GM21619 (cell line): ENCODE results near the gene DPYD.

Source experiments
- ATAC-seq: cut with Tn5 transposase; IDR thresholded peaks from one replicate; pipeline ENCODE4 v1.9.1; 2021; ENCODE audit not compliant: unreplicated experiment

The DPYD gene

GRCh38 chr1:97464305-97464704 lies 456.5 kb downstream of the DPYD start:
- no peak for ATAC-seq

DNA sequence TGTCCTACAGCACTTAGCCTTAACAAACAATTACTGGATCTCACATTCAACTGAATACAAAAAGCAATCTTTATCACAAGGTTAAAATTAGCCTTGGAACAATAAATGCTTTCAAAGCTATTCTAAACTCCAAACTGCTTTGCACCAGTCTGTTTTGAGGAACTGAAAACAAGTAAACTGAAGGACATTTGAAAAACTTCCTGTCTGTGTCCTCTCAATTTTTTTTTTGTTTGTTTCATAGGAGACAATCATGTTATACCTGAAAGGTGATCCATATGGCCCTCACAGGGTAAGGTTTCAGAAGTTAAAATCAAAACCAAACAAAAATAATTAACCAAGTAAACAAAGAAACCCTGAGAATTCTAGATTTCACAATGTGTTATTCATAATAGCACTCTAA lies 459.1 kb downstream of the DPYD start:
- ATAC-seq, result peak; percentile 95

- no peak for ATAC-seq
Measured at GRCh38 chr1:97457446-97458089, 463.3 kb downstream of the DPYD start.

- no peak for ATAC-seq
Measured at GRCh38 chr1:97451944-97452343, 468.9 kb downstream of the DPYD start.

DNA sequence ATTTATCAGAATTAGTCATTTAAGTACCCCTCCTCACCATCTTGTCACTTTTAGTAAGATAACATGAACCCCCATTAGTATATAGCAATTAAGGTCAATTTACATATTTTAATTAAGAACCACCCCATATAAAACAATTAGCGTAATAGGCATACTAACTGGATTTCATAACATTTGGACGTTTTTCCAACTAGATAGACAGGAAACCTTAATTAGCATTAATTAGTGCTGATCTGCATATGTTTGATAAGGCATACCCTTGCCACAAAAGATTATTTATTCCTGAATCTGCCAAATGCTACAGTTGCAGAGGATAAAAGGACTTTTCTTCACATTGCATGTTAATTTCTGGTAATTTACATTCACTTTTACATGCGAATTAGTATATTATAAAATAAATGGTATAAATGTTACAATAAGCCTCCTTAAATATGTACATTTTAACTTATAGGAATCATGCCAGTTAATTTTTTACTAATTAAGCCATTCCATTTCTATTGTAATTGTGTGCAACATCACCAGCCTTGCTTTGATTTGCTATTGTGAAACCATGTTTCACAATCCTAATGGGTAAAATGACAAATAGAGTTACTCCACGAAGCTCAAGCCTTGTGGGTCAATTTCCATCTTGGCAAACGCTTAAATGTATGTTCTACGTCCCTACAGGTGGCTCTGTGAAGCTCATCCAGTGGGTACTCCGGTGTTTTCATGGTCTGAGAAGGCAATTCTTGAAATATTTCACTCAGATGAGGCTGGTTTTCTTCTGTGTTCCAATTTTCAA lies 469.6 kb downstream of the DPYD start:
- no peak for ATAC-seq

DNA sequence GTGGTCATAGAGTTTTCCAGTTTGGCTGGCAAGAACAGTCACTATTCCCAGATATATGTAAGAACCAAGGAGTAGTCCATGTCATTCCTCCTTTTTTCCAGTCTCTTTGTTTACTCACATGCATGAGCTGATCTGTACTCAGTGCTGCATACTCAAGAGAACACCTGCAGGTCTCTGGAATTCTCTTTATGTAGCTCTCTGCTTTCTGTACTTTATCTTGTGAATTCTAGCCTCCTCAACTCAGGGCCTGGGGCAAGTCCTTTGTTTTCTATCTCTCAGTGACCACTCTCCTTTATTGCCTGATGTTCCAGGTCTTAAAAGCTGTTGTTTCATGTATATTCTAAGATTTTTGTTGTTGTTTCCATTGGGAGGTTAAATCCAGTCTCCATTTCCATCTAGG lies 478.9 kb downstream of the DPYD start:
- no peak for ATAC-seq

- ATAC-seq, result no peak
Measured at GRCh38 chr1:97433824-97434177, 487.0 kb downstream of the DPYD start.

DNA sequence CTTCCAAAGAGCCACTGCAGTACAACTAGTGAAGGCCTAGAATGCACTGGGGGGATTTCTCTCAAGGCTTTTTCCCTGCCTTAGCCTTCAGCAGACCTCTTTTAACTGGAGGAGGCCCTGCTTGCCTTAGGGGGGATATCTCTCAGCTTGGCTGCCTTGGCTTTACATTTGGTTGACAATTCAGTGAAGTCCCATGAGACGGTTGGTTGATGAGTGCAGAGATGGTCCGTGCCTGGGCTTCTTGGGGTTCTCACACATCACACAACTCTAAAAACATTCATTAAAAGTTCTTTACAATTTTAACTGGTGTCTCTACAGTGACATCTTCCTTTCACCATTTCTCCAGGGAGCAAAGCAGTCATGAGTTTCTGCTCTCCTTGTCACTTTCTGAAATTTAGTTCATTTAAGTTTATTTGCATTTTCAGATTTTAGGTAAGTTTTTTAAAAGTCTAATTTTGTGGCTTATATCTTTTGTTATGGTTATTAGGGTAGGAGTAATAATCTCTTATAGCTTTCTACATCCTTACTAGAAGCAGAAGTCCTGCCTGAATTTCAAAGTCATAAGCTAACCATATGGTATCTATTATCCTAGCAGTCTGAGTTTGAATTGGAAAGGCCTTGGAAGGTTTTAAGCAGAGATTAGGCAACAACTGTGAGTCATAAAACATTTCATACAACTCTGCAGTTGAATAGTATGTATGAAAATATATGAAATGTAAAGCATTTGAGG lies 487.6 kb downstream of the DPYD start:
- no peak for ATAC-seq

DNA sequence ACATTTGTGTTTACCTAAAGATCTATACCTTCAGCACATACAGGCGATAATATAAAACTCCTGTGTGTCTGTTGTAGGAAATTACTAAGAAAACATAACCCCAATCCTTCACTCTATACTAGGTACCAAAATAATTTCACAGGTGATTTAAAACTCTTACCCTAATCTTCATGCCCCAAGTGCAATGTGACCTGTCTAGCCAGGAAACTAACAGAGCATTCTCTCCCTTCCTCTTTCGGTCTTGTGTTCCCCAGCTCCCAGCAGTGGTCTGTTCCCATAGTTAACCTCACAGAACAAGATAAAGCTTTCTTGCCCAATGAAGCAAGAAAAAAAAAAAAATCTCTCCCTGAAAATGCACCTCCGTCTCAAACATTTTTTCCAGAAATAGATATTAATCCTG lies 493.5 kb downstream of the DPYD start:
- ATAC-seq, result no peak

GRCh38 chr1:97424209-97424608 lies 496.6 kb downstream of the DPYD start:
- no peak for ATAC-seq

GRCh38 chr1:97423403-97423802 lies 497.4 kb downstream of the DPYD start:
- no peak for ATAC-seq

DNA sequence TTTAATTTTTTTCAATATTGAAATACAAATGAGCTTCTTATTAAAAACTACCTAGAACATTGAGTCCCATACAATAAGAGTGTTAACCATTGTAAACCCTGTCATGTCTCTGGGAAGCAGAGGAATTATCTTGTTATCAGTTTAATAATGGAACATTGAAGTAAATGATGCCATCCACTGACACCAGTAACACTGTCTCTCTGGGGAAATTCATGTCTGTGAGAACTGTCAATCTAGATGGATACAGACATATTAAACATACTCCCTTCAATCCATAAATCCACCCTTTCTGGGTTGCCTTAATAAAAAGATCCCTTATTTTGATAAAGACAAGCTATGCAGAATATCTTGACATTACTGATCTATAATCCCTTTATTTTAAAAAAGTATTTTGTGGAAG lies 503.2 kb downstream of the DPYD start:
- no peak for ATAC-seq

- no peak for ATAC-seq
Measured at GRCh38 chr1:97414682-97415312, 506.0 kb downstream of the DPYD start.

DNA sequence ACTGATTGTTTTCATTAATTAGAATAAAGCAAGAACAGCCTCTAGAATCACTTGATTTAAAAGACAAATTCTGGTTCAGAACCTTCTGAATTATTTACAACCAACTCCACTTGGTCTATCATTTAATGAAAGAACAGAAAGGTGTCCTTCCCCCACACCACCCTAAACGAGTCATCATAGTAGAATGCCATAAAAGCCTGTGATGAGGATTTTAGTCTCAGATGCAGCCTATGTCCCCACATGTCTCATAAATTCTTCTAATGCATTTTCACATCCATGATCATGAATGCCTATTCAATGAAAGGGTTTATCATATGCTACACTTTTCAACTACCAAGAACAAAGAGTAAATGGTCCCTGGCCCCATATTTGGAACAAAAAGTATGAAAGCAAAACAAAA lies 508.1 kb downstream of the DPYD start:
- ATAC-seq, result no peak

DNA sequence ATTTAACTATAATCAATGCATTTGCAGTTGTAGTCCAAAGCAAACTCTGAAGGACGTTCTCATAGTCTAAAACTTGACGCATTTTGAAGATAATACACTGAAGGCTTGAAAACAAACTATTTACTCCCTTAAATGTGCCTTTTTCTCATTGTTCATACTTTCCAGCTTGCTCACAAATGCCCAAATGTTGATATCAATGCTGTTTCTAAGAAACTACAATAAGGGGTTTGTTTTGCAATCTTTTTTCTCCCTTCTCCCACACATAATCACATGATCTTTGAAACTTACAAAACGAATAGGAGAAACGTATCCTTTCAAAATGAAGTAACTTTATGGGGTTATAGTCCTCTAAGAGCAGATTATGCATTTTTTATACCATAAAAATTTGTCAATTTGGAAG lies 508.7 kb downstream of the DPYD start:
- ATAC-seq, result no peak

- no peak for ATAC-seq
Measured at GRCh38 chr1:97396463-97396862, 524.4 kb downstream of the DPYD start.

DNA sequence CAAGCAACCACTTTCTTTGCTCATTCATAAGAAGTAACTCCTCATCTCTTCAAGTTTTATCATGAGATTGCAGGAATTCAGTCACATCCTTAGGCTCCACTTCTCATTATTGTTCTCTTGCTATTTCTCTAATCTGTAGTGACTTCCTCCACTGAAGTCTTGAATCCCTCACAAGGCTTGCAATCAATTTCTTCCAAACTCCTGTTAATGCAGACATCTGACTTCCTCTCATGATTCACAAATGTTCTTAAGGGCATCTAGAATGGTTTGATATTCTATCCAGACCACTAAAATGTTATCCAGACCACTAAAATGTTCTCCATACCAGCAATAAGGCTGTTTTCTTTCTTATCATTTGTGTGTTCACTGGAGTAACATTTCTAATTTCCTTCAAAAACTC lies 528.1 kb downstream of the DPYD start:
- ATAC-seq, result no peak

- no peak for ATAC-seq
Measured at GRCh38 chr1:97385536-97386277, 535.1 kb downstream of the DPYD start.

DNA sequence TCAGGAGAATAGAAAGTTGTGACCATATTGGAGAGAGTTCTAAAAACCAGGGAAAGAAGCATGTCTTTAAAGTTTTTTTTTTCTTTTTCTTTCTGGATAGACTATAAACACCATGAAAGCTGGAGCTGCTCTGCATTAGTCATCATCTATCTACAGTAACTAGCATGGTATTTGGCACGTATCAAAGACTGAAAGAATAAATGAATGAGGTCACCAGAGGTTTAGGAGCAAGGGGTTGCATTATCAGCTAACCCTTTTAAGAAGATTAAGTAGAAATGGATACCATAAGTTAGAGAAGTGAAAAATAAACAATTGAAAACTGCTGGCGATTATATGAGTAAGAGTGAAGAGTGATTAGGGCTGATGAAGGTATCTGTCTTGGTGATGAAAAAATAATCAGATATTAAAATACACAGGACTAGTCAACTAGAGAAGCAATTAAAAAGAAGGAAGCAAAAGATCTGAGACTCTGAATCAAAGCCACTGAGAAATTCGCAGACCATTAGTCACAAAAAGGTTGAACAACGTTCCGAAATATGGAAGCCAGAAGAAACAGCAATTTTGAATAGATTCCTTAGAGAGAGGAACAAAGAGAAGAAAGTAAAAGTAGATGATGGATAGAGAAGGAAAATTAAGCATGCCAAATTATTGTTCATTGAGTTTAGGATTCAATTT lies 536.4 kb downstream of the DPYD start:
- ATAC-seq, result no peak

DNA sequence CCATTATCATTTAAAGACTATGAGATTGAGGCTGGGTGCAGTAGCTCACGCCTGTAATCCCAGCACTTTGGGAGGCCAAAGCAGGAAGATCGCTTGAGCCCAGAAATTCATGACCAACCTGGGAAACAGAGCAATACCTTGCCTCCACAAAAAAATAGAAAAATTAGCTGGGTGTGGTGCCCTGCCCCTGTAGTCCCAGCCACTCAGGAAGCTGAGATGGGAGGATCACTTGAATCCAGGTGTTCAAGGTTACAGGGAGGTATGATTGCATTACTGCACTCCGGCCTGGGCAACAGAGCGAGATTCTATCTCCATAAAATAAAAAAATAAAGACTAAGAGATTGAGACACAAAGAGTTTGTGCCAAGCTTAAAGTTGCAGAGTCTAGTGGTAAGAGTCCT lies 537.0 kb downstream of the DPYD start:
- ATAC-seq, result no peak
